HS-5 (cell line): ENCODE data around the gene C2orf76.
"Not testable (repeated sequence)": the region's sequence is repeated elsewhere in the genome, so short reads cannot be mapped to it uniquely, and the experiment has no call there.

Source experiments
- DNase-seq: peaks from one replicate; pipeline ENCODE4 v3.0.0-alpha.2; 2012; ENCODE audit warnings: low read depth

C2orf76 gene

DNA sequence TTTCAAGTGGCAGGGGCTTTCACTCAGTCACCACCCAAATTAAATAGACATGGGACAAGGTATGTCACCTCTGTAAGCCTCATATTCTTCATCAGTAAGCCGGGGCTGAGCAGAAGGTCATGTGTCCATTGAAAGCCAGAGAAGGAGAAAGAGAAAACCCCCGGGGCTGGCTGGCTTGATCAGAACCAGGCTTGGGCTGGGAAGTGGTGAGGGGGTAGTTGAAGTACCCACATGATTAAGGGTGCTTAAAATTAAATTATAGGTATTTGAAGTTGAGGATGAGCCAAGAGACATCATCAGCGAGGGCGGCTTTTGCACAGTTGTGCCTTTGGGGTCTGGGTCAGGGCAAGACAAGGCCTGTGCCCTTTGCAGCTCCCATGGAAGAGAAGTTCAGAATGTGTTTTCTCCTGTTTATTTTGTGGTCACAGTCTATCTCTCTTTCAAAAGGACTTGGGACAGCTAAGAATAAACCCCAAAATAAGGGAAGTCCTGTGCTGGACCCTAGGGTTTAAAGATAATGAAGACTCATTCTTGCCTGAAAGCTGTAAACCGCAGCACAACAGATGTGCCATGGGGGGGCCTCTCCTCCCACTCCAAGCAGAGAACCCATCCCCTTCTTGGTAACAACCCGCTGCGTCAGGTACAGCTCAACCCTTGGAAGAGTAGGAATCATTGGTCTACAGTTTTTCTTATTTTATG, 10.8 kb upstream of the C2orf76 start:
- DNase-seq, result no peak

DNA sequence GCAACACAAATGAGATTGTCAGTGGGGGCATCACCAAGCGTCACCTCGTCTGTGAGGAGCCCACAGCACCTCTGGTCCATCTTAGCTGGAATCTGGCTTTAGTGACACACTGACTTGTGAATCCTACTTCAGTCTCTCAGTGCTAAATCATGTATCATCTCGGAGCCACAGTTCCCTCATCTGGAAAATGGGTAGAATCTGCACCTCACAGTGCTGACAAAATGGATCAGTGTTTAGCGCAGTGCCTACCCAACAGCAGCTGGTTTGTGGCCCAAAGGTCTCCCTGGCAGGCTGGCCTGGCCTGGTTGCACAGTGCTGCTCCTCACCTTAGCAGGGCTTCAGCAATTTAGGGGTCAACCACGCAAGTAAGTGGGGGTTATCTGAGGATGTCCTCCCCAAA, 10.2 kb upstream of the C2orf76 start:
- no peak for DNase-seq

DNA sequence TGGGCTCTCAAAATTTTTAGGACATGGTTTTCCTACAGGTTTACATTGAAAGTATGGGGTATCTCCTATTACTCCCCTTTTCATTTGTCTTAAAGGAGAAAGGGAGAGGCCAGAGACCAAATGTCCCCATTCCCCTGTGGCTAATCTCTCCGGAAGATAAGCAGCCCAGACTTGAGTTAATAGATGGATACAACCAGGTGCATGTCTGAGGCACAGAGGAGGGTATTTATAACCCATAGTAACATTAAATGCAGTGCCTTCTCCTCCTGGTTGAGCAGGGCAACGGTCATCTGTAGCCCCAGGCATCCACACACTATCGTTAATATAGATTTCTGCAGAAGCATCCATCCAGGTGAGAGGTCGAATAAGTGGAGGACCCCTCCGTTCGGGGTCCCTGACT, 9.8 kb upstream of the C2orf76 start:
- DNase-seq, result not testable (repeated sequence)

DNA sequence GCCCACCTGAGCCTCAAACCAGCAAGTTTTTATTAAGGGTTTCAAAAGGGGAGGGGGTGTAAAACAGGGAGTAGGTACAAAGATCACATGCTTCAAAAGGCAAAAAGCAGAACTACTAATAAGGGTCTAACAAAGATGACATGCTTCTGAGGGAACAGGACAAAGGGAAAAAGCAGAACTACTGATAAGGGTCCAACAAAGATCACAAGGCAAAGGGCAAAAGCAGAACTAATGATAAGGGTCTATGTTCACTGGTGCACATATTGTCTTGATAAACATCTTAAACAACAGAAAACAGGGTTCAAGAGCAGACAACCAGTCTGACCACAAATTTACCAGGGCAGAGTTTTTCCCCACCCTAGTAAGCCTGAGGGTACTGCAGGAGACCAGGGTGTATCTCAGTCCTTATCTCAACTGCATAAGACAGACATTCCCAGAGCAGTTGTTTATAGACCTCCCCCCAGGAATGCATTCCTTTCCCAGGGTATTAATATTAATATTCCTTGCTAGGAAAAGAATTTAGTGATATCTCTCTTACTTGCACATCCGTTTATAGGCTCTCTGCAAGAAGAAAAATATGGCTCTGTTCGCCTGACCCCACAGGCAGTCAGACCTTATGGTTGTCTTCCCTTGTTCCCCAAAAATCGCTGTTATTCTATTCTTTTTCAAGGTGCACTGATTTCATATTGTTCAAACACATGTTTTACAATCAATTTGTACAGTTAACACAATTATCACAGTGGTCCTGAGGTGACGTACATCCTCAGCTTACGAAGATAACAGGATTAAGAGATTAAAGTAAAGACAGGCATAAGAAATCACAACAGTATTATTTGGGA, 7.5 kb upstream of the C2orf76 start:
- DNase-seq, result not testable (repeated sequence)

DNA sequence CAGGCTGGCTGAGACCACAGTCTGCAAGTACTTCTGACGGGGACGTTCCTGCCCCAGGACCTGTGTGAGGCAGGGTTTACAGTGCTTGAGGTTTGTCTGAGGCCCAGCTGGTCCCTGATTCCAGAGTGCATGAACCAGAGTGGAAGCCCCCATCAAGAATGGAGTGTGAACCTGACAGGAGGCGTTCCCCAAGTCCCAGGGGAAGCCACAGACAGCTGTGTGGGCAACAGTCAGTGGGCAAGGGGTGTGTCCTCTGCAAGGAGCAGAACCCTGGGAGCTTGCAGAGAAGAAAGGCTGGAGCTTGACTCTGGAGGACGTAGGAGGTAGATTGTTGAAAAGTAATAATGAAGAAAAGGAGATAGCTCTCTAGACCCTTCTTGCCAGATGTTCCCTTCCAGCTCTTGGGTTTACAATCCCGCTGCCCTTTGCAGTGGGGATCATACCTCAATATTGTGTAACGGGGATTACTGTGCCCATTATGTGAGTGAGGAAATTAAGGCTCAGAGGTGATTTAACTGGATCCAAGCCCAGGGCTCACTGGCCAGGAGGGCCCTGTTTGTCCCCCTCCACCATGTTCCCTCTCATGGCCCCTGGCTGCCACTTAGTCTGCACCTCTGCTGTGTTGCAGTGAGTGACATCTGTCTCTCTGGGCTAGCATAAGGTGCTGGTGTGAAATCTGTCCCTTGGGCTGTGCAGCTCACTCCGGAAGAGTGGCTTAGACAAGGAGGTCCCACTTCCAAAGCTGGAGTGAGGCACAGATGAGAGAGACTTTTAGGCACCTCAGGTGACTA, 6.3 kb upstream of the C2orf76 start:
- no peak for DNase-seq

DNA sequence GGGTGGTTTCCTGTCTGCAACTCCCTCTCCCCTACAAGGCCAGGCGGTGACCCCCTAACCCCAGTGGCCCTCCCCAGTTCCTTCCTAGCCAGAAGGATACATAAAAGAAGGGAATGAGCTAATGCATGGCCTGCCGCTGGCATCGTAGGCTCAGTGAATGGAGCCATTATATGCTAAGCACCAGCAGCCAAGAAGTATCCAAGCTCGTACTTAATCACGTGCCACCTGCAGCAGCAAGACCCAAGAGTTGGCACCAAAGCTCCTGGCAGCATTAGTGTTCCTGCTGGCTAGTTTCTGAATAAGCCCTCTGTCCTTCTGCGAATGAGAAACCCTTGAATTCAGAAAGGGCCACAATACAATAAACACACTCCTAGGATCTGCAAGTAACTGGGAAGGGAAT, 4.5 kb upstream of the C2orf76 start:
- DNase-seq, result no peak

DNA sequence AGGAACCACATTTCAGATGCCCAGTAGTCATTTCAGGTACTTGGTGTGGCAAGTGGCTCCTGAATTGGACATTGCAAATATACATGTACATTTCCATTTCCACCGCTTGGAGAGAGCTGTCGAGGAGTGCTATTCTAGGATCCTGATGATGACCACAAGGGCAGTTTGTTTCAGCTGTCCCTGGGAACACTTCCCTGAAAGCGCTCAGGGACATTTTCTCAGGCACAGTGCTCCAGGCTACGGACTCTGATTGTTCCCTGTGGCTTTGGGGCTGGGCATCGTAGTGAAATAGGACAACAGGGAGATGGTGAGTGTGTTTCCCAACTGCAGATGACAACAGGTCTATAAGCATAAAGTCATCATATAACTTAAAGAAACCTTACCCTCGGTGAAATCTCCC, 3.2 kb upstream of the C2orf76 start:
- DNase-seq, result no peak

DNA sequence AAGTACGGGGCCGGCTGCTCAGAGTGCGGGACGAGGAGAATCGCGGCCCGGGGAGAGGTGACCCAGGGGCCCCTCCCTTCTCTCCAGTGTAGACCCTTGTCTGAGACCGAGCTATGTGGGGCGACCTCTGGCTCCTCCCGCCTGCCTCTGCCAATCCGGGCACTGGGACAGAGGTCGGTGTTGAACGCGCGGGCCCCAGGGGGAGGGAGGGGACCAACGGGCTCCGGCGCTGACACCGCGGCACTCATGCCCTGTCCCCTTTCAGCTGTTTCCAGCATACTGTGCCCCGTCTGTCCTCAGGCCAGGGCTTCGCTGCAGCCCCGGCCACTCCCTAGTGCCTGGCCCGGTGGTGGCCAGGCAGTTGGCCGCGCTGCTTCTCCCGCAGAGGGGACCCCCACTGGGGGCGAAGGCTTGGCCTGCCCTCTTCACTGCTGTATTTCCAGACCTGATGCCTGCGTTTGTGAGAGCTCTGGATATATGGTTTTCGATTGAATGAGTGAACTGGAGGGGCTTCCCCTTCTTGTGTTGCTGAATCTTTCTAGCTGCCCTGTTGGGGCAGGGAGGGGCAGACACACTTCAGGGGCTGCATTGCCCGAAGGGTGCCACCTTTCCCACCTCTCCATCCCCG, 952 bp upstream of the C2orf76 start:
- no peak for DNase-seq

DNA sequence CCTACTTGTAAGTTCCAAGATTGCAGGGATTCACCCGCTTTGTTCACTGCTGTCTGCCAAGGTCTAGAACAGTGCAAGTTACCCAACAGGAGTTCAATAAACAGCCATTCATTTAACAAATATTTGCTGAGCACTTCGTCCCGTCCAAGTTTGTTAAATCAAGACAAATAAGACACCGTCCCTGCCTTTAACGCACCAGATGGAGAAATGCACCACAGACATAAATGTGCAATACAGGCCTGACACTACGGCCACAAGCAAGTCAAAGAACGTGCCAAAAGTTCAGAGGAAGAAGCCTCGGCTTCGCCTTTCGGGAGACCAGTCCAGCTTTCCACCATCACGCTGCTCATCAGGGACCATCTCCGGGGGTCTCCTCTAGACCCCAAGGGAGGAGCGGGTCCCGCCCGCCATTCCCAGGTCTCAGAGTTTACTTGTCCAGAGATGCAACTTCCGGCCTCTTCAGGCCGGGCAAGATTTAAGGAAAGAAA, 429 bp downstream of the C2orf76 start:
- peak; percentile 14 for DNase-seq

DNA sequence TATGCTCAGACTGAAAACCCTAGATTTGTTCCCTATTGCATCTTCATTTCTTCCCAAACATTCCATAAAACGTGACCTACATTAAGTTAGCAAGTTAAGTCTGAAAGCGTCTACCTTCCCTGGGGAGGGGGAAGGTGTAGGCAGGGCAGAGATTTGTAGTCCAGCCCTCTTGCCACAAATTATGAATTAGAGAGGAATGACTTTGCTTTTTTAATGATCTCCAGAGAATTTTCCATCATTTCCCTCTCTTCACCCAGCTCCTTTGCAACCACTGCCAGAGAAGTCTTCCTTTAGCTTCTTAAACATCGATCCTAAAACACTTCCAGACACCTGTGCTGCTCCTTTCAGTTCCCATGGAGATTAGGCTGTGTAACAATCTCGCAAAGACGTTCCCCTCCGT, 1.2 kb downstream of the C2orf76 start:
- no peak for DNase-seq

DNA sequence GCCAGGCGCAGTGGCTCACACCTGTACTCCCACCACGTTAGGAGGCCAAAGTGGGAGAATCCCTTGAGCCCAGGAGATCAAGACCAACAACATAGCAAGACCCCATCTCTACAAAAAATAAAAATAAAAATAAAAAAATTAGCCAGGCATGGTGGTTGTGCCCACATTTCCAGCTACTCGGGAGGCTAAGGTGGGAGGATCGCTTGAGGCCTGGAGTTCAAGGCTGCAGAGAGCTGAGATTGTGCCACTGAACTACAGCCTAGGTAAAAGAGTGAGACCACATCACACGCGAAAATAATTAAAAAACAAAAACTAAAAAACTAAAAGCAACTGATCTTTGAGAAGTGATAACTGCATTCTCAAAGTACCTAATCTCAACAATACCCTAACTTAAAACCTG, 1.8 kb downstream of the C2orf76 start:
- no peak for DNase-seq

DNA sequence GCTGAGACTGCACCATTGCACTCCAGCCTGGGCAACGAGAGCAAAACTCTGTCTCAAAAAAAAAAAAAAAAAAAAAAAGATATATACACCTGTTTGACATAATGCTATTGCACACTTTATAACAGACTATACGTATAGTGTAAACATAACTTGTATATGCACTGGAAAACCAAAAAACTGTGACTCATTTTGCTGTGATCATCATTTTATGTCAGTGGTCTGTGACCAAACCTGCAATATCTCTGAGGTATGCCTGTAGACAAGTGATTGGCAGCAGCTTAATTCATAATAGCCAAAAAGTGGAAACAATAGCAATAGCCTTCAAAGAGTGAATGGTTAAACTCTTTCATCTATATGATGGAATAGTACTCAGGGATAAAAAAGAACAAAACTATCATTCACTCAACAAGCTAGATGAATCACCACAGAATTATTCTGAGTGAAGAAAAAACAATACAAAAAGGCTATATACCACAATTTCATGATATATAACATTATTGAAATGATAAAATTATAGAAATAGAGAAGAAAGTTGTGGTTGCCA, 6.1 kb downstream of the C2orf76 start:
- DNase-seq, result no peak

DNA sequence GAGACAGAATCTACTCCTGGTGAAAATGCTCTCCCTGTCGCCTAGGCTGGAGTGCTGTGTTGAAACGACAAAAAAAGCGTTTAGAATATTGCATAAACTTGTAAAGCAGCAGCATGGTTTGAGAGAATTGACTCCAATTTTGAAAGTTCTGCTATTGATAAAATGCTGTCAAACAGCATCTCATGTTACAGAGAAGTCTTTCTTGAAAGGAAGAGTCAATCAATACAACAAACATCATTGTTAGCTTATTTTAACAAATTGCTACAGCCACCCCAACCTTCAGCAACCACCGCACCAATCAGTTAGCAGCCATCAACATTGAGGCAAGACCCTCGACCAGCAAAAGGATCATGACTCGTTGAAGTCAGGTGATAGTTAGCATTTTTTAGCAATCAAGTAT, 6.9 kb downstream of the C2orf76 start:
- DNase-seq, result no peak

DNA sequence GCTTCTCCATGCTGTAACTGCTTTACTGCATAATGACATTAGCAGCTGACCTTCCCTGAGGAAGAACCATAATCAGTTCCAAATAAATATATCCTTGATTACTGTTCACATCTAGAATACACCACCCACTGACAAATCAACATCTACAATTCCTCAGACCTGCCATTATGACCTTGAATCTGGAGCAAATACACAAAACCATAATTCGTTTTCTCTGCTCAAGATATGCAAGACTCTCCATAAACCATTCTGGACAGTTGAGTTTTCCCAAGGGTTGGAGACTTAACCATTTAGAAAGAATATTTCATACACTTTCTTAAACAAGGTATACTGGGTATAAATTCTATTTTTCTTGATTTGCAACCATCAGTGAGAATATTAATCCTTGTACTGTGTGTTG, 11.8 kb downstream of the C2orf76 start:
- no peak for DNase-seq

DNA sequence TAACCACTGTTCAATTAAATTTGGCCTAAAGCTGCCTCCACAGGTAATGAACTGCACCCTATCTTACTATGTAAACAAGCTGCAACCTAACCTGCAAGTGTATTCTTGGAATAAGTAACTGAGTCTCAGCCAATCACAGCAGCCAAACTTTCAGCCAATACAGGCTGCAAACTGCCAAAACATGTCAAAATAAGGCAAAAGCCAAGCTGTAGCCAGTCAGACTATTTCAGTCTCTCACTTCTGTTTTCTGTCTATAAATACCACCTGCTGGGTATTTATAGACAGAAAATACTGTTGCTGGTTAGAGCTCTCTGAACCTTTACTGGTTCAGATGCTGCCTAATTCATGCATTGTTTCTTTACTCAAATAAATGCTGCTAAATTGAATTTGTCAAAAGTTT, 14.3 kb downstream of the C2orf76 start:
- no peak for DNase-seq

DNA sequence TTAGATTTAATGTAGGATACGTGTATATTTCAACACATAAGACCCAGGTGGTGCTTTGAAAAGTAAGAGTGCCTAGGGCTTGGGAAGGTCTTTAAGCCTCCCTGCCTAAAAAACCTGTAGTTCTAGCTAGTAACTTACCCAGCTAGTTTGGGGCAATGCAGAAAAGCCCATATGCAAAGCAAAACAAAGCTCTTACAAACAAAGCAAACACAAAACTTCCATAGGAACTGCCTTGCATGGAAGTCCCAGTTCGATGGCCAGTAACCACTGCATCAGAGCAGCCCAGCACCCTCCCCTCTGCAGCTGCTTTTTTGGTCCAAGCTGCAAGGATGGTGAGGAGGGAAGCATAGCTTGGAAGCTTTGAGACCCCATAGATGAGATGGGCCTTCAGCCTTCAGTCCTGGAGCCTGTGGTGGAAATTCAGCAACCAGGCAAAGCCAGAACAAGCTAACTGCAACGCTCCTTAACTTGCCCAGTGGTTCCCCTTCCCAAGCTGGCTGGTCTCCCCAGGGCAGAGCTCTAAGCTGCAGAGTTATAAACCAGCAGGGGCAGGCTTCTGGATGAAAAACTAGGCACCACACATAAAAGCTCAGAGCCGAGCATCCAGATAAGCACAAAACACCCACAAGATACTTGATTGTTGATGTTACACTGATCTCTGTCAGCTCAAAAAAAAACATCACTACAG, 16.2 kb downstream of the C2orf76 start:
- DNase-seq, result no peak

DNA sequence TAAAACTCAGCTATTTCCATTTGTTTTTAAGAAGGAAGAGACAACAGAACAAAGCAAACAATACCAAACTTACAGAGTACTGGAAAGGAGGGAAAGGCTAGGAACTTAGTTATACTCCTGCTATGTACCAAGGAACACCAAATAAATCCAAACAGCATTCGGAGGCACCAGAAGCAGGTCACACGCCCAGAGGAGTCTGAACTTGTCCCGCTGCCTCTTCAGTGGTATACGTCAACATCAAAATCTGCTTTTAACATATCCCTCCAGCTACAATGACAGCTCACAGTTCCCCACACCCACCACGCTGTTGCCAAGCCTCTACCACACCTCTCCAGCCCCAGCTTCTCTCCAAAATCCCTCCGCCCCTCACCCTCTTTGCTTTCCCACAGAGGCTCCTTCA, 17.3 kb downstream of the C2orf76 start:
- no peak for DNase-seq

DNA sequence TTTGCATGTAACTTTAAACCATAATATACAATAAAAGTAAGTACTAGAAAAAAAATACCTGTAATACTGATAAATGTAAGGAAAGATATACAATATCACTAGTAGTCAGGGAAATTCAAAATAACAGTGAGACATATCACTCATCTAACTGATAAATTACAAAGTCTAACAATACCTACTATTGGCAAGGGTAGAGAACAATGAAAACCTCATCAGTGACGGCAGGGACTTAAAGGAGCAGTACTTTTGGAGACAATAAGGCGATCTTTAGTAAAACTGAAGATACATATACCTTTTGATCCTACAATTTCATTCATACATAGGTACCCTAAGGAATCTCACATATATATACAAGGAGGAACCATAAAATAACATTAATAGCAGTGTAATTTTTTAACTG, 24.9 kb downstream of the C2orf76 start:
- no peak for DNase-seq

DNA sequence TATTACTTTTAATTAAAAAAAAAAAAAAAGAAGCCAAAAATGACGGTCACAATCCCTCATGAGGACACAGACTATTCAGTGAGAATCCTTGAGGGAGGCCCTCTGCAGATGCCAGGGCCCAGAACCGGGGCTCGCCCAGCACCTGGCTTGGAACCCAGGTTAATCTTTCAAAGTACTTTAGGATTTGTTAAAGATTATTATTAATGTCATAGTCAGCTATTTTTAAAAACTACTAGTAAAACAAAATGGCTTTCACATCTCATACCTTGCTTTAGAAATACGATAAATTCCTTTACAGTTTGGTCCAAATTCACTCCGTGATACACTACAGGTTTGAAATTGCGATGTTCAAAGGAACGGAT, 27.1 kb downstream of the C2orf76 start:
- DNase-seq, result no peak

DNA sequence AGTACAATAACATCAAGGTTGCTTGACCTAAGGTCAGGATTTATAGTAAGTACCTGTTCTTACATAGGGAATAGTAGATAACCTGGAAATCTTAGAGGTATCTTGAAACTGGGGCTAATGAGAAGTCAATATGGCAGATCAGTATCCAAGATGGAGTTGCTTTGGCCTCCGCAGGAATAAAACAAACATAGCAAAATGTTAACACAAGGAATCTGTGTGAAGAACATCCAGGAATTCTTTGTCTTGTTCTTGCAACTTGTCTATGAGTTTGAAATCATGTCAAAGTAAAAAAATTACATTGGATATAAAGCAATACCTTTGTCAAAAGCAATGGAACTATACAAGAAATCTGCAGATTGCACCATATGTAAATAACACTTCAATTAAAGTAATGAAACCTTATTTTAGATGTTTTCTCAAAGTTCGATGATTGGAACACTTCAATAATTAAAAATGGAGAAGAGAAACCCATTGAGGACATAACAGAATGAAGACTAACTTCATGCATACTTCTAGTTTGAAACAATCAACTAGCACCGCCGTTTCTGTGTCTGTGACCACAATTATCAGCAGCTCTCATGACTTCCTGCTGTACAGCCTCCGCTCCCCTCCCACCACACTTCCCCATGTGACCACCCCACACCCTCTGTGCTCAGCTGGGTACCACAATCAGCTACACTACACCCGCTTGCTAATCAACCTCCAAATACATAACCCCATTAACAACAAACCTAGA, 27.6 kb downstream of the C2orf76 start:
- no peak for DNase-seq

DNA sequence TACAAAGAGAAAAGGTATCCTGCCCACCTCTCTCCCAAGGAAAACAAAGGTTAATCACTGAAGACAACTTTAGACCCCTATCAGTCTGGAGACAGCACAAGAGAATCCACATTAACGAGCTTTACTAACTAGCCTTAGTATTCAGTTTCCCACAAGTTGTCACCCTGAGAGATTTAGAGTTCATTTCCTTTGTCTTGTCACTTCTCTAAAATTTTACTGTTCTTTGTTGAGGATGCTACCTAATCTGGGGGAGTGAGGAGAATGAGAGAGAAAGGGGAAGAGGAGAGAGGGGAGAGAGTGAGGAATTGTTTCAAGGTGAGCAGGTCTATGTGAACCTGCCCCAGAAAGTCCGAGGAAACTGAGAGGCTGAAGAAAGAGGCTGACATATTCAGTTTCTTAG, 28.4 kb downstream of the C2orf76 start:
- no peak for DNase-seq
